ENCODE data around the gene MEP1B.

Gene MEP1B

DNA sequence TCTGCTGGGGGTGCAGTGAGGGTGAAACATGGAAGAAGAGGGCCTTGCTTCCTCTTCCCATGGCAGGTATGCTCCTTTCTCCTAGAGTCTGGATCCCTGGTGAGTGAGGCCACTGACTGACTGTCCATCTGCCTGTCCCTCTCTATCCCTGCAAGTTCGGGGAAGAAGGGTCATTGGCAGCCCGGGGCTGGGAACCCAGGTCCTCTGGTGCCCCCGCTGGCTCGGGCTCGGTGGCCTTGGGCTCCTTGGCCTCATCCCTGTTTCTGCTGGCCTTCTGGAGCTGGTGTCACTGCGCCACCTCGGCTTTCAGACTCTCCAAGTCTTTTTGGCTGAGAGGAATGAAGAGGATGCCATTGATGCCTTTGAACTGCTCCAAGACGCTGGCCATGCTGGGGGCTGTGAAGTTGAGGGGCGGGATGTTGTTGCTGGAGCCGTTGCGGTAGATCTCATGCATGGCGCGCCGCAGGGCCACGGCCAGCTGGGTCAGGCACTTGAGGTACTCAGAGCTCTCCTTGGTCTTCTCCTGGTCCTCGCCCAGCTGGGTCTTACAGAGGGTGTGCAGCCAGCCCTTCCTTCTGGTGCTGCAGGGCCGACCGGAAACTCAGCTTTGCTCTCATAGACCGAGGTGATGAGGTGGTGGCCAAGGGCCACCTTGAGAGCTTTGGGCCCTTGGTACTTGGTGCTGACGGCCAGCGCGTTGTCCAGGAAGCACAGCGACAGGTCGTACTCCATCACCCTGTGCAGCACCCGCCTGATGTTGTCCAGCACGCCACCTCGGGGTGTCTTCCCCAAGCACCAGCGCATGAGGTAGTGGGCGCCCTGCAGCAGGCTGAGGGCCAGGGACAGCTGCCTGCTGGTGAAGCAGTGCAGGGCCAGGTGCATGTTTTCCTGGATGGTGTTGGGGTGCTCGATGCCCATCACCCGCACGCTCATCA, 6.3 kb downstream of the MEP1B start (continued):
- TF ChIP-seq ZBTB49 (tag by site-specific recombination; IDR thresholded peaks at IDR 0.05; ENCODE audit: low read depth) (no peak), ZNF366 (tag by site-specific recombination; conservative IDR thresholded peaks at IDR 0.05) (no peak), ZNF571 (tag by site-specific recombination; IDR thresholded peaks at IDR 0.05) (no peak), PRDM1 (tag by site-specific recombination; IDR thresholded peaks at IDR 0.05) (no peak)
- TF ChIP-seq, protein P1, sequence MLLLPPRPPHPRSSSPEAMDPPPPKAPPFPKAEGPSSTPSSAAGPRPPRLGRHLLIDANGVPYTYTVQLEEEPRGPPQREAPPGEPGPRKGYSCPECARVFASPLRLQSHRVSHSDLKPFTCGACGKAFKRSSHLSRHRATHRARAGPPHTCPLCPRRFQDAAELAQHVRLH (tag by site-specific recombination; IDR thresholded peaks at IDR 0.05): no peak

- H3K9me3 ChIP-seq (ENCODE audit: control insufficient read depth, insufficient read depth, low read depth, low read length): no peaks in the 10 kb centered on the region
- H3K27ac ChIP-seq (ENCODE audit: extremely low read depth, low read depth, low read length): no peak overlapping the region
- ChIA-PET POLR2A (interaction anchor here (0.7 kb wide), 1 partner anchor 257 kb away, joined by 3 read pairs; no protein-coding TSS in a partner anchor), CTCF (no interaction called here)
- H3K4me3 ChIP-seq (ENCODE audit: low read depth, low read length): no peak overlapping the region
- H3K4me1 ChIP-seq (ENCODE audit: control insufficient read depth, insufficient read depth, low read length): no peaks in the 10 kb centered on the region
- H3K36me3 ChIP-seq (ENCODE audit: control insufficient read depth in 2 of 2, insufficient read depth in 1 of 2, low read length in 2 of 2): no peaks in the 10 kb centered on the region
- TF ChIP-seq ZFHX2 (tag by site-specific recombination; conservative IDR thresholded peaks at IDR 0.05) (no peak), TRIM28 (IDR thresholded peaks at IDR 0.05; ENCODE audit: borderline replicate concordance, low read length) (peak; percentile 26; the same call in 1 of the 2 replicates)
Observed at GRCh38 chr18:32200766-32201165, 10.9 kb downstream of the MEP1B start.

DNA sequence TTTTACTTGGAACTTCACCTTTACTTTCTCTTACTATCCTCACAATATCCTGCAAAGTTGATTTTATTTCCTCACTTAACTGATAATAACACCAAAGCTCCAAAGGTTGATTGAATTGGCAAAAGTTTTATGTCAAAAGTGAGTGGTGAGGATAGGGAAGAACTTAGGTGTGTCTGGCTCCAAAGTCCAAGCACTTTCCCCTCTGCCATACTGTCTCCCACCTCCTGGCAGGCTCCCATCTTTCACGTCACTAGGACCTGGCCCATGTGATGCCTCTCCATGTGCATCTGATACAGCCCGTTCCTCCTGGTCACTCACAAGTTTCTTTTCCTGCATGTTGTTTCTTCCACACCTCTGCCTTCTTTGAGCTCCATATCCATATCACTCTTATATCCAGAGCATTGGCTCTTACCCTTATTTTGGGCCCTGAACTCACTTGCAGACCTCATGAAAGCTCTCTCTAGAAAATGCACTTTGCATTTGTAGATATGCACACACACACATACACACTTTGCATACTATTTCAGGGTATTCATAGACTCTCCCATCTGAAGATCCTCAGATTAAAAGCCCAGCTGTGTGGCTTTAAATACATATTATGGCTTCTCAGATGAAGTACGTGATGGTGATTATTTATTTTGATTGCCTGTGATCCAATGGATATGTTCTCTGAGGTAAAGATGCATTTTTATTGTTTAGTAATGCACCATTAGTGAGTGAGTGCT, 12.3 kb downstream of the MEP1B start:
- no peaks in the 10 kb centered on the region for H3K4me1 ChIP-seq (ENCODE audit: control insufficient read depth, insufficient read depth, low read length)
- H3K4me3 ChIP-seq (ENCODE audit: low read depth, low read length): no peak overlapping the region
- H3K27ac ChIP-seq (ENCODE audit: extremely low read depth, low read depth, low read length): no peak overlapping the region
- CTCF ChIA-PET: interaction anchor here (0.7 kb wide), 1 partner anchor 503 kb away, joined by 3 read pairs; no protein-coding TSS in a partner anchor
- H3K36me3 ChIP-seq (ENCODE audit: control insufficient read depth in 2 of 2, insufficient read depth in 1 of 2, low read length in 2 of 2): no peaks in the 10 kb centered on the region
- POLR2A ChIA-PET: no interaction called here
- no peaks in the 10 kb centered on the region for H3K9me3 ChIP-seq (ENCODE audit: control insufficient read depth, insufficient read depth, low read depth, low read length)
- TF ChIP-seq ZNF521 (tag by site-specific recombination; IDR thresholded peaks at IDR 0.05) (no peak), TRIM28 (IDR thresholded peaks at IDR 0.05; ENCODE audit: borderline replicate concordance, low read length) (no peak), PRDM1 (tag by site-specific recombination; IDR thresholded peaks at IDR 0.05) (peak; percentile 10; the same call in 1 of the 2 replicates), SCRT1 (tag by site-specific recombination; IDR thresholded peaks at IDR 0.05; ENCODE audit: borderline replicate concordance) (no peak)

- H3K4me3 ChIP-seq (ENCODE audit: low read depth, low read length): no peak overlapping the region
- TF ChIP-seq ZNF132 (tag by site-specific recombination; IDR thresholded peaks at IDR 0.05; ENCODE audit: borderline replicate concordance): no peak
- 0 out of 2 replicates have a peak, but pooled peaks have one; percentile 51 for TF ChIP-seq ZNF133 (tag by site-specific recombination; IDR thresholded peaks at IDR 0.05)
- H3K9me3 ChIP-seq (ENCODE audit: control insufficient read depth, insufficient read depth, low read depth, low read length): no peaks in the 10 kb centered on the region
- POLR2A ChIA-PET: no interaction called here
- CTCF ChIA-PET: interaction anchor here (1.7 kb wide), 1 partner anchor 50 kb away, joined by 4 read pairs; no protein-coding TSS in a partner anchor
- H3K36me3 ChIP-seq (ENCODE audit: control insufficient read depth in 2 of 2, insufficient read depth in 1 of 2, low read length in 2 of 2): no peaks in the 10 kb centered on the region
- no peak overlapping the region for H3K27ac ChIP-seq (ENCODE audit: extremely low read depth, low read depth, low read length)
- peaks cover 15% of the 10 kb centered on the region for H3K4me1 ChIP-seq (ENCODE audit: control insufficient read depth, insufficient read depth, low read length)
Observed at GRCh38 chr18:32208023-32208422, 18.2 kb downstream of the MEP1B start.

Measured in HEK293 (cell line).